NCI-H1436 treated with DMSO at 0.1 percent for 48 hours (cell line): ENCODE data around the gene SP5.
"Not testable (repeated sequence)": the region's sequence is repeated elsewhere in the genome, so short reads cannot be mapped to it uniquely, and the experiment has no call there.

ENCODE experiments used
- DNase-seq: peaks from one replicate; lab custom pipeline; 2025; lab: John Stamatoyannopoulos, UW

SP5 gene

GRCh38 chr2:170739048-170739447 is 23.9 kb downstream of the SP5 start:
- no peak for DNase-seq

- DNase-seq, result no peak
These were observed 24.4 kb downstream of the SP5 start for GRCh38 chr2:170739507-170740046.

- DNase-seq, result no peak
These were observed 25.5 kb downstream of the SP5 start for GRCh38 chr2:170740660-170741059.

GRCh38 chr2:170742000-170742399 is 26.9 kb downstream of the SP5 start:
- no peak for DNase-seq

GRCh38 chr2:170742896-170743529 is 27.9 kb downstream of the SP5 start:
- no peak for DNase-seq

GRCh38 chr2:170743530-170744239 is 28.5 kb downstream of the SP5 start:
- no peak for DNase-seq

GRCh38 chr2:170744248-170745002 is 29.3 kb downstream of the SP5 start:
- no peak for DNase-seq

- DNase-seq, result no peak
These were observed 30.2 kb downstream of the SP5 start for GRCh38 chr2:170745305-170745704.

- DNase-seq, result no peak
These were observed 32.8 kb downstream of the SP5 start for GRCh38 chr2:170747921-170748320.

GRCh38 chr2:170751555-170751954 is 36.4 kb downstream of the SP5 start:
- DNase-seq, result not testable (repeated sequence)

GRCh38 chr2:170761572-170761971 is 46.4 kb downstream of the SP5 start:
- no peak for DNase-seq

- DNase-seq, result no peak
These were observed 47.6 kb downstream of the SP5 start for GRCh38 chr2:170762760-170763159.

GRCh38 chr2:170763232-170763631 is 48.1 kb downstream of the SP5 start:
- DNase-seq, result no peak

GRCh38 chr2:170764880-170765261 is 49.7 kb downstream of the SP5 start:
- DNase-seq, result no peak

- DNase-seq, result no peak
These were observed 51.6 kb downstream of the SP5 start for GRCh38 chr2:170766693-170767092.
